SJCRH30 (cell line): ENCODE measurements around the gene SLC16A4. TPM values are rescaled to one million over a fixed set of nuclear protein-coding genes. Genes with fewer than 3 reads are reported as not detected.

ENCODE experiments used
- DNase-seq, 2 experiments: peaks; one replicate each; pipeline ENCODE4 v3.0.0-alpha.2; 2015 to 2020
- H3K27ac ChIP-seq: fragments of 250-450 bp; sonication (Bioruptor Pico); 2 replicates; pipeline ENCODE4 v1.5.1; 2020; ENCODE audit warnings: mild to moderate bottlenecking, moderate library complexity
- H3K27me3 ChIP-seq: fragments of 250-450 bp; sonication (Bioruptor Pico); 2 replicates; pipeline ENCODE4 v1.5.1; 2020; ENCODE audit warnings: mild to moderate bottlenecking, moderate library complexity
- H3K36me3 ChIP-seq: fragments of 250-450 bp; sonication (Bioruptor Pico); 2 replicates; pipeline ENCODE4 v1.5.1; 2020; ENCODE audit warnings: mild to moderate bottlenecking, moderate library complexity
- H3K4me1 ChIP-seq: fragments of 250-450 bp; sonication (Bioruptor Pico); 2 replicates; pipeline ENCODE4 v1.5.1; 2020; ENCODE audit warnings: mild to moderate bottlenecking, moderate library complexity
- H3K4me3 ChIP-seq: fragments of 250-450 bp; sonication (Bioruptor Pico); 2 replicates; pipeline ENCODE4 v1.5.1; 2020; ENCODE audit warnings: mild to moderate bottlenecking, moderate library complexity
- H3K9me3 ChIP-seq: fragments of 250-450 bp; sonication (Bioruptor Pico); replicated peaks from 2 replicates; pipeline ENCODE4 v1.5.1; 2020; ENCODE audit warnings: mild to moderate bottlenecking, moderate library complexity
- total RNA-seq: library from RNA; depleted of rRNA; stranded (reverse); fragments of >200 nt; shearing (Covaris generic); gene quantifications from 2 replicates; pipeline ENCODE4 v1.2.3, GENCODE V29; 2014

Gene SLC16A4
- total RNA-seq, 1 experiment from 2014 or later: 4.9 TPM

- no peak for DNase-seq
- Histone ChIP-seq H3K27ac (peak overlapping the region; percentile 96), H3K4me1 (peaks cover 3% of the 10 kb centered on the region; the same call in 1 of the 2 replicates), H3K4me3 (peak overlapping the region; percentile 97), H3K9me3 (no peaks in the 10 kb centered on the region), H3K27me3 (no peaks in the 10 kb centered on the region), H3K36me3 (peaks cover 28% of the 10 kb centered on the region)
These were observed 52.4 kb downstream of the SLC16A4 start for GRCh38 chr1:110338309-110338885.

GRCh38 chr1:110337704-110338308 lies 53.0 kb downstream of the SLC16A4 start:
- Histone ChIP-seq H3K4me3 (peak overlapping the region; percentile 97), H3K27me3 (no peaks in the 10 kb centered on the region)
- DNase-seq: peak; percentile 47 to 58

GRCh38 chr1:110336300-110337039 lies 54.4 kb downstream of the SLC16A4 start:
- H3K27ac ChIP-seq: no peak overlapping the region
- no peak for DNase-seq

More at GRCh38 chr1:110337704-110338308, 53.0 kb downstream of the SLC16A4 start:
- H3K36me3 ChIP-seq: peaks cover 22% of the 10 kb centered on the region
- peak overlapping the region; percentile 96 for H3K27ac ChIP-seq
- H3K4me1 ChIP-seq: peaks cover 3% of the 10 kb centered on the region; the same call in 1 of the 2 replicates
- no peaks in the 10 kb centered on the region for H3K9me3 ChIP-seq

GRCh38 chr1:110335265-110335664 lies 55.6 kb downstream of the SLC16A4 start:
- Histone ChIP-seq H3K4me1 (no peaks in the 10 kb centered on the region), H3K9me3 (no peaks in the 10 kb centered on the region), H3K4me3 (no peak overlapping the region), H3K27me3 (no peaks in the 10 kb centered on the region), H3K36me3 (peaks cover under 1% of the 10 kb centered on the region; the same call in 1 of the 2 replicates), H3K27ac (no peak overlapping the region)
- DNase-seq: no peak

More at GRCh38 chr1:110336300-110337039, 54.4 kb downstream of the SLC16A4 start:
- Histone ChIP-seq H3K36me3 (peaks cover 11% of the 10 kb centered on the region), H3K27me3 (no peaks in the 10 kb centered on the region), H3K4me3 (no peak overlapping the region), H3K4me1 (no peaks in the 10 kb centered on the region; the same call in 1 of the 2 replicates), H3K9me3 (no peaks in the 10 kb centered on the region)

GRCh38 chr1:110328700-110329099 lies 62.1 kb downstream of the SLC16A4 start:
- H3K36me3 ChIP-seq: no peaks in the 10 kb centered on the region
- H3K4me3 ChIP-seq: no peak overlapping the region
- H3K9me3 ChIP-seq: no peaks in the 10 kb centered on the region
- no peak for DNase-seq
- no peaks in the 10 kb centered on the region for H3K4me1 ChIP-seq
- no peak overlapping the region for H3K27ac ChIP-seq
- H3K27me3 ChIP-seq: 0 out of 2 replicates have a peak, but pooled peaks cover 3% of the 10 kb centered on the region

- DNase-seq: no peak
- H3K4me3 ChIP-seq: no peak overlapping the region
These were observed 62.6 kb downstream of the SLC16A4 start for GRCh38 chr1:110328274-110328673.

GRCh38 chr1:110326826-110327225 lies 64.0 kb downstream of the SLC16A4 start:
- Histone ChIP-seq H3K36me3 (no peaks in the 10 kb centered on the region), H3K27me3 (0 out of 2 replicates have a peak, but pooled peaks cover 3% of the 10 kb centered on the region), H3K4me3 (no peak overlapping the region), H3K27ac (no peak overlapping the region), H3K9me3 (no peaks in the 10 kb centered on the region), H3K4me1 (no peaks in the 10 kb centered on the region)
- no peak for DNase-seq

More at GRCh38 chr1:110328274-110328673, 62.6 kb downstream of the SLC16A4 start:
- no peaks in the 10 kb centered on the region for H3K4me1 ChIP-seq
- 0 out of 2 replicates have a peak, but pooled peaks cover 3% of the 10 kb centered on the region for H3K27me3 ChIP-seq
- H3K27ac ChIP-seq: no peak overlapping the region
- H3K9me3 ChIP-seq: no peaks in the 10 kb centered on the region
- no peaks in the 10 kb centered on the region for H3K36me3 ChIP-seq

GRCh38 chr1:110324667-110325066 lies 66.2 kb downstream of the SLC16A4 start:
- Histone ChIP-seq H3K27me3 (0 out of 2 replicates have a peak, but pooled peaks cover 3% of the 10 kb centered on the region), H3K4me1 (no peaks in the 10 kb centered on the region), H3K4me3 (no peak overlapping the region), H3K36me3 (no peaks in the 10 kb centered on the region), H3K9me3 (no peaks in the 10 kb centered on the region), H3K27ac (no peak overlapping the region)
- DNase-seq: no peak

- no peaks in the 10 kb centered on the region for H3K27me3 ChIP-seq
- H3K27ac ChIP-seq: no peak overlapping the region
- no peak overlapping the region for H3K4me3 ChIP-seq
- H3K36me3 ChIP-seq: no peaks in the 10 kb centered on the region
- no peaks in the 10 kb centered on the region for H3K9me3 ChIP-seq
- no peaks in the 10 kb centered on the region for H3K4me1 ChIP-seq
- DNase-seq: no peak
These were observed 69.0 kb downstream of the SLC16A4 start for GRCh38 chr1:110321846-110322245.

- no peak overlapping the region for H3K27ac ChIP-seq
- H3K9me3 ChIP-seq: no peaks in the 10 kb centered on the region
- no peak overlapping the region for H3K4me3 ChIP-seq
- H3K27me3 ChIP-seq: no peaks in the 10 kb centered on the region
- H3K36me3 ChIP-seq: no peaks in the 10 kb centered on the region
- no peaks in the 10 kb centered on the region for H3K4me1 ChIP-seq
- no peak for DNase-seq
These were observed 69.8 kb downstream of the SLC16A4 start for GRCh38 chr1:110321045-110321444.

- Histone ChIP-seq H3K36me3 (no peaks in the 10 kb centered on the region), H3K4me3 (no peak overlapping the region), H3K4me1 (no peaks in the 10 kb centered on the region), H3K27ac (no peak overlapping the region), H3K9me3 (no peaks in the 10 kb centered on the region), H3K27me3 (no peaks in the 10 kb centered on the region)
- DNase-seq: no peak
These were observed 70.7 kb downstream of the SLC16A4 start for GRCh38 chr1:110320168-110320518.

GRCh38 chr1:110319332-110320167 lies 71.3 kb downstream of the SLC16A4 start:
- H3K4me1 ChIP-seq: no peaks in the 10 kb centered on the region
- no peak overlapping the region for H3K27ac ChIP-seq
- H3K36me3 ChIP-seq: no peaks in the 10 kb centered on the region
- no peak overlapping the region for H3K4me3 ChIP-seq
- no peak for DNase-seq
- no peaks in the 10 kb centered on the region for H3K27me3 ChIP-seq
- no peaks in the 10 kb centered on the region for H3K9me3 ChIP-seq

- Histone ChIP-seq H3K27ac (no peak overlapping the region), H3K4me3 (no peak overlapping the region), H3K27me3 (no peaks in the 10 kb centered on the region), H3K4me1 (no peaks in the 10 kb centered on the region), H3K9me3 (no peaks in the 10 kb centered on the region), H3K36me3 (no peaks in the 10 kb centered on the region)
- DNase-seq: no peak
These were observed 72.8 kb downstream of the SLC16A4 start for GRCh38 chr1:110318046-110318445.

GRCh38 chr1:110316735-110317134 lies 74.1 kb downstream of the SLC16A4 start:
- Histone ChIP-seq H3K36me3 (no peaks in the 10 kb centered on the region), H3K4me1 (no peaks in the 10 kb centered on the region), H3K9me3 (no peaks in the 10 kb centered on the region), H3K27ac (no peak overlapping the region), H3K4me3 (no peak overlapping the region), H3K27me3 (no peaks in the 10 kb centered on the region; the same call in 1 of the 2 replicates)
- no peak for DNase-seq
